Small intestine (tissue), 7 donors: ENCODE data around the gene ATP6V1E1. TPM values are rescaled to one million over a fixed set of nuclear protein-coding genes. Genes with fewer than 3 reads are reported as not detected.
A peak's percentile ranks its signal among the peaks of the same experiment; 100 is the strongest.
"Not testable (repeated sequence)": the region's sequence is repeated elsewhere in the genome, so short reads cannot be mapped to it uniquely, and the experiment has no call there.

ENCODE experiments used
- DNase-seq, 2 donors: peaks; one replicate each; pipeline versions ENCODE4 v3.0.0 to v3.0.0-alpha.2; 2013
- FAIRE-seq: peaks from 2 replicates; lab custom pipeline; 2012; peaks lifted over from hg19 to GRCh38; lab: Jason Lieb, UNC
- H3K27ac ChIP-seq, 3 donors: one replicate each; pipeline ENCODE4 v1.5.1; 2013; ENCODE audit warnings: low read length in 2 of 3, mild to moderate bottlenecking in 2 of 3, control low read depth in 1 of 3, inconsistent platforms in 1 of 3, low read depth in 1 of 3, moderate library complexity in 1 of 3
- H3K27me3 ChIP-seq, 3 donors: one replicate each; pipeline ENCODE4 v1.6.1; 2013; ENCODE audit warnings: low read length in 3 of 3, inconsistent platforms in 1 of 3; ENCODE audit not compliant: control insufficient read depth in 3 of 3, insufficient read depth in 3 of 3
- H3K36me3 ChIP-seq, 3 donors: one replicate each; pipeline ENCODE4 v1.6.1; 2013; ENCODE audit warnings: low read length in 3 of 3, inconsistent platforms in 1 of 3, low read depth in 1 of 3, mild to moderate bottlenecking in 1 of 3, moderate library complexity in 1 of 3; ENCODE audit not compliant: control insufficient read depth in 3 of 3, insufficient read depth in 2 of 3
- H3K4me1 ChIP-seq, 3 donors: one replicate each; pipeline ENCODE4 v1.6.1; 2013; ENCODE audit warnings: low read length in 2 of 3, inconsistent platforms in 1 of 3, low read depth in 1 of 3, mild to moderate bottlenecking in 1 of 3, moderate library complexity in 1 of 3; ENCODE audit not compliant: control insufficient read depth in 3 of 3, insufficient read depth in 2 of 3
- H3K4me3 ChIP-seq, 3 donors: one replicate each; pipeline ENCODE4 v1.5.1; 2013; ENCODE audit warnings: low read length in 3 of 3, control low read depth in 1 of 3, inconsistent platforms in 1 of 3, low read depth in 1 of 3, mild to moderate bottlenecking in 1 of 3, moderate library complexity in 1 of 3
- H3K9me3 ChIP-seq, 2 donors: one replicate each; pipeline ENCODE4 v1.6.1; 2013; ENCODE audit warnings: low read depth in 1 of 2, low read length in 1 of 2; ENCODE audit not compliant: control insufficient read depth in 2 of 2, insufficient read depth in 1 of 2
- WGBS, 3 donors: extraction: QIAGEN DNeasy Blood & Tissue Kit; methylation state at CpG; one replicate each; pipeline ENCODE4 v1.1.7; 2013; 5-methylcytosine and 5-hydroxymethylcytosine counted together
- polyA plus RNA-seq, 4 donors: library from polyadenylated mRNA; stranded (reverse) in 3 of 4; unstranded in 1 of 4; fragments of 200-250 nt in 3 of 4; fragments of 120-200 nt in 1 of 4; gene quantifications; one replicate each; pipeline versions ENCODE4 v1.2.1 to v1.2.3, GENCODE V29; 2013
- donor health status: healthy with polysubstance abuse.
- donor health status: control.
- donor health status: control.
- donor health status: Bipolar disorder and iron deficiency.
- donor health status: healthy.

ATP6V1E1 gene
- polyA plus RNA-seq, 4 donors: 92.4 to 131 (median 104) TPM

- DNase-seq (no peak), FAIRE-seq (no peak)
- no peaks in the 10 kb centered on the region for H3K9me3 ChIP-seq
- 79 to 80% (median 80%) methylated on average over 6 of the region's 6 CpGs for WGBS, 3 donors
- no peaks in the 10 kb centered on the region for H3K36me3 ChIP-seq
- H3K27ac ChIP-seq: no peak overlapping the region
- no peaks in the 10 kb centered on the region for H3K27me3 ChIP-seq
- no peak overlapping the region for H3K4me3 ChIP-seq
- no peaks in the 10 kb centered on the region for H3K4me1 ChIP-seq
Measured at GRCh38 chr22:17576470-17576869, 52.1 kb downstream of the ATP6V1E1 start.

GRCh38 chr22:17575681-17576080 lies 52.9 kb downstream of the ATP6V1E1 start:
- no peaks in the 10 kb centered on the region for H3K9me3 ChIP-seq
- WGBS, 3 donors: 79 to 88% (median 79%) methylated on average over 4 of the region's 4 CpGs
- H3K36me3 ChIP-seq: no peaks in the 10 kb centered on the region
- no peaks in the 10 kb centered on the region for H3K27me3 ChIP-seq
- H3K4me1 ChIP-seq: no peaks in the 10 kb centered on the region
- FAIRE-seq (no peak), DNase-seq (no peak)
- no peak overlapping the region for H3K27ac ChIP-seq
- H3K4me3 ChIP-seq: no peak overlapping the region

- FAIRE-seq: no peak
- DNase-seq: no peak
- Histone ChIP-seq H3K27ac (no peak overlapping the region), H3K4me3 (no peak overlapping the region), H3K4me1 (no peaks in the 10 kb centered on the region), H3K27me3 (peaks cover 0 to under 1% (median under 1%) of the 10 kb centered on the region in 3 donors), H3K9me3 (no peaks in the 10 kb centered on the region), H3K36me3 (no peaks in the 10 kb centered on the region)
- WGBS, 3 donors: 71 to 80% (median 75%) methylated on average over 5 of the region's 5 CpGs
Measured at GRCh38 chr22:17575151-17575550, 53.4 kb downstream of the ATP6V1E1 start.

- peak overlapping the region in 1 of 3 donors; percentile 86 for H3K27ac ChIP-seq
- FAIRE-seq: no peak
- no peaks in the 10 kb centered on the region for H3K9me3 ChIP-seq
- H3K4me1 ChIP-seq: no peaks in the 10 kb centered on the region
- no peaks in the 10 kb centered on the region for H3K36me3 ChIP-seq
- peak overlapping the region in 1 of 3 donors; percentile 7 for H3K4me3 ChIP-seq
- DNase-seq: peak; percentile 12 to 26
- 46 to 59% (median 52%) methylated on average over 21 of the region's 21 CpGs for WGBS, 3 donors
- peaks cover 0 to 3% (median 2%) of the 10 kb centered on the region in 3 donors for H3K27me3 ChIP-seq
Measured at GRCh38 chr22:17570851-17571631, 57.5 kb downstream of the ATP6V1E1 start.

- Histone ChIP-seq H3K36me3 (no peaks in the 10 kb centered on the region), H3K4me1 (no peaks in the 10 kb centered on the region), H3K9me3 (no peaks in the 10 kb centered on the region), H3K4me3 (no peak overlapping the region), H3K27ac (peak overlapping the region in 1 of 3 donors; percentile 86), H3K27me3 (peaks cover 0 to 3% (median 2%) of the 10 kb centered on the region in 3 donors)
- FAIRE-seq (no peak), DNase-seq (no peak)
- WGBS, 3 donors: 37 to 50% (median 39%) methylated on average over 8 of the region's 8 CpGs
Measured at GRCh38 chr22:17569971-17570511, 58.5 kb downstream of the ATP6V1E1 start.

- peaks cover 0 to 3% (median 2%) of the 10 kb centered on the region in 3 donors for H3K27me3 ChIP-seq
- H3K4me3 ChIP-seq: no peak overlapping the region
- 79 to 93% (median 83%) methylated on average over 10 of the region's 10 CpGs for WGBS, 3 donors
- no peaks in the 10 kb centered on the region for H3K4me1 ChIP-seq
- no peaks in the 10 kb centered on the region for H3K9me3 ChIP-seq
- no peaks in the 10 kb centered on the region for H3K36me3 ChIP-seq
- no peak overlapping the region for H3K27ac ChIP-seq
- no peak for FAIRE-seq
- no peak for DNase-seq
Measured at GRCh38 chr22:17566776-17567175, 61.8 kb downstream of the ATP6V1E1 start.

GRCh38 chr22:17566016-17566687 lies 62.4 kb downstream of the ATP6V1E1 start:
- DNase-seq, FAIRE-seq, H3K36me3 ChIP-seq, H3K27ac ChIP-seq, H3K4me1 ChIP-seq, H3K27me3 ChIP-seq, H3K9me3 ChIP-seq, H3K4me3 ChIP-seq: not testable (repeated sequence)
- WGBS, 3 donors: 89 to 92% (median 90%) methylated on average over 19 of the region's 19 CpGs

- FAIRE-seq: no peak
- no peaks in the 10 kb centered on the region for H3K27me3 ChIP-seq
Measured at GRCh38 chr22:17563936-17564391, 64.6 kb downstream of the ATP6V1E1 start.

More at GRCh38 chr22:17563936-17564391, 64.6 kb downstream of the ATP6V1E1 start:
- Histone ChIP-seq H3K4me3 (no peak overlapping the region), H3K4me1 (no peaks in the 10 kb centered on the region), H3K9me3 (no peaks in the 10 kb centered on the region), H3K27ac (peak overlapping the region in 1 of 3 donors; percentile 30), H3K36me3 (no peaks in the 10 kb centered on the region)
- 74 to 93% (median 87%) methylated on average over 11 of the region's 11 CpGs for WGBS, 3 donors
- no peak for DNase-seq
